ENCODE measurements around the gene NMRK2. TPM values are rescaled to one million over a fixed set of nuclear protein-coding genes. Genes with fewer than 3 reads are reported as not detected.
"Not testable (repeated sequence)": the region's sequence is repeated elsewhere in the genome, so short reads cannot be mapped to it uniquely, and the experiment has no call there.

The NMRK2 gene
- total and polyA plus RNA-seq, 2 donors = 0.14 to 1.1 TPM

- WGBS = 98% methylated on average over 1 of the region's 1 CpG
- DNase-seq (ENCODE audit: low read depth in 6 of 9, low spot score in 9 of 9) = no peak
These were observed 9.0 kb upstream of the NMRK2 start for GRCh38 chr19:3923912-3924311.

DNA sequence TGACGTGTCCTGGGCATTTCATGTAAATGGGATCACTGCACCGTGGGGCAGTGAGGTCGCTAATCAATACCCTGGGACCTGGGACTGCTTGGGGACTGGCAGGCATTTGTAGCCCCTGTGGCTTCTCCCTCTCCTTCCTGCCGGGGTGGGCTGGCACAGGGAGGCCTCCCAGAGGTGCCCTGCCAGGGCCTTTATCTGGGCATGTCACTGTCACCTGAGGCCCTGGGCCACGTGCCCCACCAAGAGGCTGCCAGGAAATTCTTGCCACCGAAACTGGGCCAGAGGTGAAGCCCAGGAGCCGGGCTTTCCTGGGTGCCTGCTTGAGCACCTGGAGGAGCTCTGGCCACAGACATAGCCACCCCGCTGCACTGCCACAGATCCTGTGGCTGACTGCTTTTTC, 1.8 kb upstream of the NMRK2 start:
- H3K27ac ChIP-seq (ENCODE audit: low read depth in 1 of 2, low read length in 1 of 2) = no peak overlapping the region
- no peak for DNase-seq (ENCODE audit: low read depth in 6 of 9, low spot score in 9 of 9)
- H3K27me3 ChIP-seq (ENCODE audit: control insufficient read depth in 2 of 2, insufficient read depth in 1 of 2, low read length in 1 of 2) = peaks cover 19 to 48% of the 10 kb centered on the region in 2 donors
- H3K4me3 ChIP-seq (ENCODE audit: low read length in 2 of 2) = no peak overlapping the region
- no peaks in the 10 kb centered on the region for H3K9me3 ChIP-seq (ENCODE audit: control insufficient read depth in 2 of 2, insufficient read depth in 1 of 2, low read length in 1 of 2)
- 83% methylated on average over 8 of the region's 8 CpGs for WGBS
- no peaks in the 10 kb centered on the region for H3K36me3 ChIP-seq (ENCODE audit: control insufficient read depth in 2 of 2, insufficient read depth in 2 of 2, low read length in 1 of 2)
- H3K4me1 ChIP-seq (ENCODE audit: control insufficient read depth in 2 of 2, insufficient read depth in 2 of 2, low read length in 2 of 2) = no peaks in the 10 kb centered on the region

More at GRCh38 chr19:3923912-3924311, 9.0 kb upstream of the NMRK2 start:
- Histone ChIP-seq H3K27ac (ENCODE audit: low read depth in 1 of 2, low read length in 1 of 2) (no peak overlapping the region), H3K9me3 (ENCODE audit: control insufficient read depth in 2 of 2, insufficient read depth in 1 of 2, low read length in 1 of 2) (peaks cover 0 to 8% of the 10 kb centered on the region in 2 donors), H3K4me1 (ENCODE audit: control insufficient read depth in 2 of 2, insufficient read depth in 2 of 2, low read length in 2 of 2) (no peaks in the 10 kb centered on the region), H3K4me3 (ENCODE audit: low read length in 2 of 2) (no peak overlapping the region), H3K36me3 (ENCODE audit: control insufficient read depth in 2 of 2, insufficient read depth in 2 of 2, low read length in 1 of 2) (no peaks in the 10 kb centered on the region), H3K27me3 (ENCODE audit: control insufficient read depth in 2 of 2, insufficient read depth in 1 of 2, low read length in 1 of 2) (no peaks in the 10 kb centered on the region)

DNA sequence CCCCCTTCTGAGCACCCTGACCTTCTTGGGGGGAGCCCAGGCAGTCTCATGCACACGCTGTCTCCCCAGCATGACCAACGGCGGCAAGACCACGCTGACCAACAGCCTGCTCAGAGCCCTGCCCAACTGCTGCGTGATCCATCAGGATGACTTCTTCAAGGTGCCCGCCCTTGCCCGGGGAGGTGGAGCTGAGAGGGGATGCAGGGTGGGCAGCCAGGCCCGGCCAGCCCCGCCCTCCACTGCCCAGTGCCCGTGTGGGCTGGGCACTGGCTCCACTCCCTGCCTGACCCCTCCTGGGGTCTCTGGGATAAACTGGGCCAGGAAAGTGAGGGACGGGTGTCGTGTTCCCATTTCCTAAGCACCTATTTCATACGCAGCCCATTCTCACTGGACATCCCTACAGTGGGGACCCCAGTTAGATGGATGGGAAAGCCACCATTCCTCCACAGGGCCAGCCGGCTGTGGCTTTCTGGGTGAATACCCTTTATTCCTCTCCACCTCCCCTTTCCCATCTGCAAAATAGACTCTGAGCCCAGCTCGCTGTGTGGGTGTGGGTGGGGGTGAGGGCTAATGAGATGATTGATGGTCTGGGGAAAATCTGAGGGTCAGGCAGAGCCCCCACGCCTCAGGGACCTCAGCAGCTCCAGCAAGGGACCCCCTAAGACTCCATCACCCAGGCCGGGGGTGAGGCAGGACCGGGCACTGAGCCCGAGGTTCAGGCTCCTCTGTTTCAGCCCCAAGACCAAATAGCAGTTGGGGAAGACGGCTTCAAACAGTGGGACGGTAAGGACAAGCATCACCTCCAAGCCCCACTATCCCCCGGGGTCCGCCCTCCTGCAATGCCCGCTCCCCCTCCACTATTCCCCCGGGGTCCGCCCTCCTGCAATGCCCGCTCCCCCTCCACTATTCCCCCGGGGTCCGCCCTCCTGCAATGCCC, 3.9 kb downstream of the NMRK2 start:
- Histone ChIP-seq H3K27ac (ENCODE audit: low read depth in 1 of 2, low read length in 1 of 2) (no peak overlapping the region), H3K4me1 (ENCODE audit: control insufficient read depth in 2 of 2, insufficient read depth in 2 of 2, low read length in 2 of 2) (no peaks in the 10 kb centered on the region), H3K9me3 (ENCODE audit: control insufficient read depth in 2 of 2, insufficient read depth in 1 of 2, low read length in 1 of 2) (peaks cover 1 to 13% of the 10 kb centered on the region in 2 donors), H3K4me3 (ENCODE audit: low read length in 2 of 2) (no peak overlapping the region), H3K36me3 (ENCODE audit: control insufficient read depth in 2 of 2, insufficient read depth in 2 of 2, low read length in 1 of 2) (no peaks in the 10 kb centered on the region), H3K27me3 (ENCODE audit: control insufficient read depth in 2 of 2, insufficient read depth in 1 of 2, low read length in 1 of 2) (peaks cover 19 to 44% of the 10 kb centered on the region in 2 donors)
- DNase-seq (ENCODE audit: low read depth in 6 of 9, low spot score in 9 of 9) = no peak
- WGBS = 91% methylated on average over 27 of the region's 29 CpGs

DNA sequence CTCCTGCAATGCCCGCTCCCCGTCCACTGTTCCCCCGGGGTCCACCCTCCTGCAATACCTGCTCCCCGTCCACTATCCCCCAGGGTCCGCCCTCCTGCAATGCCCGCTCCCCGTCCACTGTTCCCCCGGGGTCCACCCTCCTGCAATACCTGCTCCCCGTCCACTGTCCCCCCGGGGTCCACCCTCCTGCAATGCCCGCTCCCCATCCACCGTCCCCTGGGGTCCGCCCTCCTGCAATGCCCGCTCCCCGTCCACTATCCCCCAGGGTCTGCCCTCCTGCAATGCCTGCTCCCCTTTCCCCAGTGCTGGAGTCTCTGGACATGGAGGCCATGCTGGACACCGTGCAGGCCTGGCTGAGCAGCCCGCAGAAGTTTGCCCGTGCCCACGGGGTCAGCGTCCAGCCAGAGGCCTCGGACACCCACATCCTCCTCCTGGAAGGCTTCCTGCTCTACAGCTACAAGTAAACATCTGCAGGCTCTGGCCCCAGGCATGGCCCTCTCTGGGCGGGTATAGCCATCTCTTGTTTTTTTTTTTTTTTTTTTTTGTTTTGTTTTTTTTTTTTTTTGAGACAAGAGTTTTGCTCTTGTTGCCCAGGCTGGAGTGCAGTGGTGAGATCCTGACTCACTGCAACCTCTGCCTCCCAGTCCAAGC, 5.6 kb downstream of the NMRK2 start:
- not testable (repeated sequence) for H3K4me3 ChIP-seq (ENCODE audit: low read length in 2 of 2); H3K4me1 ChIP-seq (ENCODE audit: control insufficient read depth in 2 of 2, insufficient read depth in 2 of 2, low read length in 2 of 2); H3K36me3 ChIP-seq (ENCODE audit: control insufficient read depth in 2 of 2, insufficient read depth in 2 of 2, low read length in 1 of 2); DNase-seq (ENCODE audit: low read depth in 6 of 9, low spot score in 9 of 9); H3K27ac ChIP-seq (ENCODE audit: low read depth in 1 of 2, low read length in 1 of 2)
- H3K9me3 ChIP-seq (ENCODE audit: control insufficient read depth in 2 of 2, insufficient read depth in 1 of 2, low read length in 1 of 2) = peaks cover 1 to 13% of the 10 kb centered on the region in 2 donors
- H3K27me3 ChIP-seq (ENCODE audit: control insufficient read depth in 2 of 2, insufficient read depth in 1 of 2, low read length in 1 of 2) = peaks cover 13 to 29% of the 10 kb centered on the region in 2 donors
- 95% methylated on average over 22 of the region's 22 CpGs for WGBS

GRCh38 chr19:3942790-3943409, 10.0 kb downstream of the NMRK2 start:
- WGBS = 95% methylated on average over 8 of the region's 8 CpGs
- no peak overlapping the region for H3K27ac ChIP-seq (ENCODE audit: low read depth in 1 of 2, low read length in 1 of 2)
- H3K27me3 ChIP-seq (ENCODE audit: control insufficient read depth in 2 of 2, insufficient read depth in 1 of 2, low read length in 1 of 2) = no peaks in the 10 kb centered on the region
- H3K4me3 ChIP-seq (ENCODE audit: low read length in 2 of 2) = no peak overlapping the region
- DNase-seq (ENCODE audit: low read depth in 6 of 9, low spot score in 9 of 9) = no peak
- H3K9me3 ChIP-seq (ENCODE audit: control insufficient read depth in 2 of 2, insufficient read depth in 1 of 2, low read length in 1 of 2) = peaks cover 1 to 11% of the 10 kb centered on the region in 2 donors
- no peaks in the 10 kb centered on the region for H3K4me1 ChIP-seq (ENCODE audit: control insufficient read depth in 2 of 2, insufficient read depth in 2 of 2, low read length in 2 of 2)
- H3K36me3 ChIP-seq (ENCODE audit: control insufficient read depth in 2 of 2, insufficient read depth in 2 of 2, low read length in 1 of 2) = no peaks in the 10 kb centered on the region

DNA sequence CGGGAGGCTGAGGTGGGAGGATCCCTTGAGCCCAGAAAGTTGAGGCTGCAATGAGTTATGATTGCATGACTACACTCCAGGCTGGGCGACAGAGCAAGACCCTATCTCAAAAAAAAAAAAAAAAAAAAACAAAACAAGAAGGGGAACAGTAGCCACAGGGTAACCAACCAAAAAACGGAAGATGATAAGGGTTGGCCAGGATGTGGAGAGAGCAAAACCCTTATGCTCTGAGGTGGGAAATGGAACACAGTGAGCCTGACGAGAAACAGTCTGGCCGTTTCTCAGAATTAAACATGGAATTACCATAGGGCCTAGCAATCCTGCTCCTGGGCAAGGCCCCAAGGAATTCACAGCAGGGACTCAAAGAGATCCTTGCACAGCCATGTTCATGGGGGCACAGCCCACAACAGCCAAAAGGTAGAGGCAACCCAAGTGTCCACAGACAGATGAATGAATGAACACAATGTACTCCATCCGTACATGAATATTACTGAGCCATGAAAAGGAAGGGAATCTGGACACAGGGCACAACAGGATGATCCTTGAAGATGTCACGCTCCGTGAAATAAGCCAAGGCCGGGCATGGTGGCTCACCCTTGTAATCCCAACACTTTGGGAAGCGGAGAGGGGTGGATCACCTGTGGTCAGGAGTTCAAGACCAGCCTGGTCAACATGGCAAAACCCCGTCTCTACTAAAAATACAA, 11.3 kb downstream of the NMRK2 start:
- WGBS = 70% methylated on average over 11 of the region's 11 CpGs
- H3K9me3 ChIP-seq (ENCODE audit: control insufficient read depth in 2 of 2, insufficient read depth in 1 of 2, low read length in 1 of 2) = peaks cover 0 to 4% of the 10 kb centered on the region in 2 donors

DNA sequence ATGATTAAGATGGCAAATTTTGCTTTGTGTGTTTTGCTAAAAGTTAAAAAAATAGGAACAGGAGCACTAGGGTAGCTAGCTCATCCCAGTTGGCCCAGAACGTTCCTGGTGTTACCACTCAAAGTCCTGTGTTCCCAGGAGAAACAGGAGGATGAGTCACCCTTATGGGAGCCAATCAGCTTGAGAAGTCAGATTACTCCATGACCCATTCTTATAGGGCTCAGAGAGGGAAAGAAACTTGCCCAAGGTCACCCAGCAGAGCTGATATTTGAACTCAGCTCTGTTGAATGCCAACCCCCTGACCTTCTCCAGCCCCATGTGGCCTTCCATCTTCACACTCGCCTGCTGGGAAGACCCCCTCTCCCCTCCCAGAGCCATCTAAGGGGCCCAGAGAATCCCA, 13.0 kb downstream of the NMRK2 start:
- Histone ChIP-seq H3K4me1 (ENCODE audit: control insufficient read depth in 2 of 2, insufficient read depth in 2 of 2, low read length in 2 of 2) (peaks cover under 1 to 7% of the 10 kb centered on the region in 2 donors), H3K36me3 (ENCODE audit: control insufficient read depth in 2 of 2, insufficient read depth in 2 of 2, low read length in 1 of 2) (no peaks in the 10 kb centered on the region), H3K9me3 (ENCODE audit: control insufficient read depth in 2 of 2, insufficient read depth in 1 of 2, low read length in 1 of 2) (peaks cover 0 to 1% of the 10 kb centered on the region in 2 donors), H3K27ac (ENCODE audit: low read depth in 1 of 2, low read length in 1 of 2) (no peak overlapping the region), H3K4me3 (ENCODE audit: low read length in 2 of 2) (no peak overlapping the region), H3K27me3 (ENCODE audit: control insufficient read depth in 2 of 2, insufficient read depth in 1 of 2, low read length in 1 of 2) (peaks cover 0 to 4% of the 10 kb centered on the region in 2 donors)
- no peak for DNase-seq (ENCODE audit: low read depth in 6 of 9, low spot score in 9 of 9)
- 92% methylated on average over 2 of the region's 2 CpGs for WGBS

More for the DNA sequence above, 11.3 kb downstream of the NMRK2 start:
- no peak for DNase-seq (ENCODE audit: low read depth in 6 of 9, low spot score in 9 of 9)
- no peaks in the 10 kb centered on the region for H3K36me3 ChIP-seq (ENCODE audit: control insufficient read depth in 2 of 2, insufficient read depth in 2 of 2, low read length in 1 of 2)
- H3K4me3 ChIP-seq (ENCODE audit: low read length in 2 of 2) = no peak overlapping the region
- no peak overlapping the region for H3K27ac ChIP-seq (ENCODE audit: low read depth in 1 of 2, low read length in 1 of 2)
- no peaks in the 10 kb centered on the region for H3K27me3 ChIP-seq (ENCODE audit: control insufficient read depth in 2 of 2, insufficient read depth in 1 of 2, low read length in 1 of 2)
- H3K4me1 ChIP-seq (ENCODE audit: control insufficient read depth in 2 of 2, insufficient read depth in 2 of 2, low read length in 2 of 2) = no peaks in the 10 kb centered on the region

DNA sequence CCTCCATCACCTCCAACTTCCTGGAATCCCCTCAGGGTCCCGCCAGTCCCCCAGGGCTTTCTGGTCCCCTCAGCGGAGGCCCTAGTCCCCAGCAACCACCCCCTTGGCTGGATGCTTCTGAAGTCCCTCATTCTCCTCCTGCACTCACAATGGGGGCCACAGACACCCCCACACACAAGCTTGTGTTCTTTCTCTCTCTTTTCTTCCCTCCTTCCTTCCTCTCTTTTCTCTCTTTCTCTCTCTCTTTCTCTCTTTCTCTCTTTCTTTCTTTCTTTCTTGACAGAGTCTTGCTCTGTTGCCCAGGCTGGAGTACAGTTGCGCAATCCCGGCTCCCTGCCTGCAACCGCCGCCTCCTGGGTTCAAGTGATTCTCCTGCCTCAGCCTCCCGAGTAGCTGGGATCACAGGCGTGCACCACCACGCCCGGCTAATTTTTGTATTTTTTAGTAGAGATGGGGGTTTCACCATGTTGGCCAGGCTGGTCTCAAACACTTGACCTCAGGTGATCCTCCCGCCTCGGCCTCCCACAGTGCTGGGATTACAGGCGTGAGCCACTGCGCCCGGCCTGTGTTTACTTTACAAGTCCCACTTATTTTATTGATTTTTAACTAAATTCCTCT, 14.6 kb downstream of the NMRK2 start:
- H3K9me3 ChIP-seq (ENCODE audit: control insufficient read depth in 2 of 2, insufficient read depth in 1 of 2, low read length in 1 of 2); DNase-seq (ENCODE audit: low read depth in 6 of 9, low spot score in 9 of 9); H3K27ac ChIP-seq (ENCODE audit: low read depth in 1 of 2, low read length in 1 of 2); H3K36me3 ChIP-seq (ENCODE audit: control insufficient read depth in 2 of 2, insufficient read depth in 2 of 2, low read length in 1 of 2); H3K4me3 ChIP-seq (ENCODE audit: low read length in 2 of 2): not testable (repeated sequence)
- H3K4me1 ChIP-seq (ENCODE audit: control insufficient read depth in 2 of 2, insufficient read depth in 2 of 2, low read length in 2 of 2) = peaks cover 3 to 17% of the 10 kb centered on the region in 2 donors
- WGBS = 97% methylated on average over 15 of the region's 15 CpGs
- H3K27me3 ChIP-seq (ENCODE audit: control insufficient read depth in 2 of 2, insufficient read depth in 1 of 2, low read length in 1 of 2) = peaks cover 0 to 10% of the 10 kb centered on the region in 2 donors
